A673 (cell line): ENCODE results near the gene WDR27. TPM values are rescaled to one million over a fixed set of nuclear protein-coding genes. Genes with fewer than 3 reads are reported as not detected.

Source experiments
- BruUV-seq: library from RNA; stranded (reverse); fragments of 400-500 nt; replicated peaks from 2 replicates; lab custom pipeline; 2021; lab: Mats Ljungman, UMichigan
- CTCF ChIA-PET: fragments of 300-600 bp; sonication (Branson Sonifier 250); formaldehyde crosslinking; loops from one replicate; lab custom pipeline; 2022; ENCODE audit warnings: antibody characterized with exemption; lab: Charles Lee
- POLR2A ChIA-PET: fragments of 300-600 bp; sonication (Branson Sonifier 250); formaldehyde crosslinking; loops from one replicate; lab custom pipeline; 2022; ENCODE audit warnings: antibody characterized with exemption; ENCODE audit not compliant: low non-redundant PET; lab: Charles Lee
- DNase-seq: peaks from one replicate; pipeline ENCODE4 v3.0.0-alpha.2; 2015; ENCODE audit warnings: low spot score
- H3K27ac ChIP-seq: fragments of 200-600 bp; sonication (generic); 2 replicates; pipeline ENCODE4 v1.5.1; 2016; ENCODE audit warnings: mixed run types, low read depth, mild to moderate bottlenecking, mixed read lengths, antibody characterized with exemption, low read length; ENCODE audit not compliant: poor library complexity, severe bottlenecking
- H3K27me3 ChIP-seq: fragments of 200-600 bp; sonication (generic); replicated peaks from 2 replicates; pipeline ENCODE4 v1.6.1; 2017; ENCODE audit warnings: mixed run types, low read depth, mild to moderate bottlenecking, mixed read lengths, antibody characterized with exemption, low read length; ENCODE audit not compliant: insufficient read depth, poor library complexity
- H3K36me3 ChIP-seq: fragments of 200-600 bp; sonication (generic); 2 replicates; pipeline ENCODE4 v1.6.1; 2016; ENCODE audit warnings: mixed run types, mild to moderate bottlenecking, mixed read lengths, antibody characterized with exemption, low read length; ENCODE audit not compliant: insufficient read depth, poor library complexity, severe bottlenecking
- H3K4me1 ChIP-seq: fragments of 200-600 bp; sonication (generic); 2 replicates; pipeline ENCODE4 v1.6.1; 2017; ENCODE audit warnings: mixed run types, mild to moderate bottlenecking, mixed read lengths, antibody characterized with exemption, low read length; ENCODE audit not compliant: insufficient read depth, poor library complexity, severe bottlenecking
- H3K4me3 ChIP-seq: fragments of 200-600 bp; sonication (generic); 2 replicates; pipeline ENCODE4 v1.5.1; 2016; ENCODE audit warnings: low read depth, mixed run types, mild to moderate bottlenecking, mixed read lengths, low read length; ENCODE audit not compliant: poor library complexity, severe bottlenecking
- H3K9me3 ChIP-seq: fragments of 200-600 bp; sonication (generic); 2 replicates; pipeline ENCODE4 v1.6.1; 2016; ENCODE audit warnings: mixed run types, low read depth, mild to moderate bottlenecking, mixed read lengths, antibody characterized with exemption, low read length; ENCODE audit not compliant: poor library complexity, severe bottlenecking
- EZH2 ChIP-seq: fragments of 200-600 bp; sonication (generic); IDR thresholded peaks from 2 replicates; pipeline ENCODE4 v1.6.1; 2017; ENCODE audit warnings: borderline replicate concordance, low read depth, mild to moderate bottlenecking, mixed read lengths, antibody characterized with exemption, low read length; ENCODE audit not compliant: poor library complexity, severe bottlenecking
- intact Hi-C: fragments of 100-400 bp; cut with micrococcal nuclease; formaldehyde crosslinking; loops from one replicate; pipeline ENCODE4 v1.10.0; 2022; ENCODE audit not compliant: unreplicated experiment
- total RNA-seq: library from RNA; stranded (reverse); gene quantifications from 2 replicates; pipeline ENCODE4 v1.2.3, GENCODE V29; 2021
- TF ChIP-seq, protein P1 (sequence below): fragments of 300-800, 200-600 bp; sonication (generic); conservative IDR thresholded peaks from 2 replicates; pipeline ENCODE4 v1.5.1; 2017; ENCODE audit warnings: low read depth, mild to moderate bottlenecking, antibody characterized with exemption, low read length, moderate library complexity, mixed read lengths

The WDR27 gene
- total RNA-seq, 1 experiment from 2014 or later: 77.3 TPM

DNA sequence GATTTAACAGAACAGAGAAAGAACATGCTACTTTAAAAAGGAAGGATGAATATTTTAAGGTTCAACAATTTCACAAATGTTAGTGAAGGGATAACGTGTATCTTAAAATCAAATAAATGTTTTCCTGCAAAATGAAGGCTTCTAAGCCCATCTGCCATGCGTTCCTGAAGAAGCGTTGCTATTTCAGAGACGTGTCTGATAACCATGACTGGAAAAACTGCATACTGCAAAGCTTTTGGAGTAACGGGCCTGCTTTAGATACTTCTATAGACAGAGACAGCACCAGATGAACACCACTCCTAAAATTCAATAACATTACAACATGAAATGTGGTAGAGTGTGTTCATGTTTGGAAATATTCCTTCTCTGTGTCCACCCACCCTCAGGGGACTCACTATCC lies 126.0 kb downstream of the WDR27 start:
- peaks cover 19% of the 10 kb centered on the region for H3K4me1 ChIP-seq
- TF ChIP-seq, protein P1, sequence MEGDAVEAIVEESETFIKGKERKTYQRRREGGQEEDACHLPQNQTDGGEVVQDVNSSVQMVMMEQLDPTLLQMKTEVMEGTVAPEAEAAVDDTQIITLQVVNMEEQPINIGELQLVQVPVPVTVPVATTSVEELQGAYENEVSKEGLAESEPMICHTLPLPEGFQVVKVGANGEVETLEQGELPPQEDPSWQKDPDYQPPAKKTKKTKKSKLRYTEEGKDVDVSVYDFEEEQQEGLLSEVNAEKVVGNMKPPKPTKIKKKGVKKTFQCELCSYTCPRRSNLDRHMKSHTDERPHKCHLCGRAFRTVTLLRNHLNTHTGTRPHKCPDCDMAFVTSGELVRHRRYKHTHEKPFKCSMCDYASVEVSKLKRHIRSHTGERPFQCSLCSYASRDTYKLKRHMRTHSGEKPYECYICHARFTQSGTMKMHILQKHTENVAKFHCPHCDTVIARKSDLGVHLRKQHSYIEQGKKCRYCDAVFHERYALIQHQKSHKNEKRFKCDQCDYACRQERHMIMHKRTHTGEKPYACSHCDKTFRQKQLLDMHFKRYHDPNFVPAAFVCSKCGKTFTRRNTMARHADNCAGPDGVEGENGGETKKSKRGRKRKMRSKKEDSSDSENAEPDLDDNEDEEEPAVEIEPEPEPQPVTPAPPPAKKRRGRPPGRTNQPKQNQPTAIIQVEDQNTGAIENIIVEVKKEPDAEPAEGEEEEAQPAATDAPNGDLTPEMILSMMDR: no peak
- TF ChIP-seq EZH2: no peak
- BruUV-seq: no TSS peak
- no peak for DNase-seq
- no peak overlapping the region for H3K4me3 ChIP-seq
- no peaks in the 10 kb centered on the region for H3K27me3 ChIP-seq
- intact Hi-C loops: no loop called here
- H3K36me3 ChIP-seq: no peaks in the 10 kb centered on the region
- no peak overlapping the region for H3K27ac ChIP-seq
- ChIA-PET CTCF (no interaction called here), POLR2A (no interaction called here)
- H3K9me3 ChIP-seq: no peaks in the 10 kb centered on the region

DNA sequence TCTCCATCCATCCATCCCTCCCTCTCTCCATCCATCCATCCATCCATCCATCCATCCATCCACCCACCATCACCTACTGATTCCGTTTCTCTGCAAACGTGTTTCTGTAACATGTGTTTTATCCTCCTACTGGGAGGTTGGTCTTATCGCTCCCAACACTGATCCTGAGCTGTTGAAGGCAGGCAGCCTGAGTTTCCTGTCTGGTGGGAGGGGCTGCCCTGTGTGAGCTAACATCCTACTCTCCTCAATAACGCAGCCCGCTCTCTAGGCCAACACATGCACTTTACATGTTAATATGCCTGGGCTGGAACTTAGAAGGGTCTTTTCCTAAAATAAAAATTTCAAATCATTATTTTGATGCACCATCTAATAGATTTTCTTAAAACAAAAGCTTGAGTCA lies 126.5 kb downstream of the WDR27 start:
- DNase-seq: no peak
- no peaks in the 10 kb centered on the region for H3K27me3 ChIP-seq
- H3K4me3 ChIP-seq: no peak overlapping the region
- CTCF ChIA-PET: no interaction called here
- no peaks in the 10 kb centered on the region for H3K9me3 ChIP-seq
- peaks cover 17% of the 10 kb centered on the region for H3K4me1 ChIP-seq
- H3K27ac ChIP-seq: no peak overlapping the region
- BruUV-seq: no TSS peak
- intact Hi-C loops: no loop called here
- POLR2A ChIA-PET: no interaction called here
- no peaks in the 10 kb centered on the region for H3K36me3 ChIP-seq
- TF ChIP-seq, protein P1: no peak
- TF ChIP-seq EZH2: no peak

DNA sequence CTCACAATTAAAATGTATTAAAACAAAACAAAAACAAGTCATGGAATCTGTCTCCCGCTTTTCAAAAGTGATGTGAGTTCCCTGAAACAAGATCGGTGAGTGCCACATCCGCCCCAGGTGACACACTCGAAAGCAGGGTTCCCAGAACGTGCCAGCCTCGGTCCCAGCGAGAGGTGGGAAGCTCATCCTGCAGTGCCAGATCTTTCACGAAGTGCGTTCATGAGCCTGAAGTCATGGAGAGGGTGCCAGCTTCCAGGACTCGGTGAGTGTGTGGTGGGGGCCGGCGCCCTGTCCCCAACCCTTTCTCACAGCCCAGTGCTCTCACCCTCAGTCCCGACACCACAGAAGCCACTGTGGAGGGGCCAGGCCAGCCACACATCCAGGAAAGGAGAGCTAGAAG lies 127.4 kb downstream of the WDR27 start:
- Histone ChIP-seq H3K4me3 (no peak overlapping the region), H3K27me3 (no peaks in the 10 kb centered on the region), H3K27ac (no peak overlapping the region), H3K4me1 (peaks cover 7% of the 10 kb centered on the region), H3K36me3 (no peaks in the 10 kb centered on the region), H3K9me3 (no peaks in the 10 kb centered on the region)
- no TSS peak for BruUV-seq
- no peak for TF ChIP-seq EZH2
- TF ChIP-seq, protein P1: no peak
- ChIA-PET POLR2A (no interaction called here), CTCF (no interaction called here)
- DNase-seq: no peak
- intact Hi-C loops: no loop called here
